Keratinocyte (primary cell): ENCODE results near the gene AP3M1. TPM values are rescaled to one million over a fixed set of nuclear protein-coding genes. Genes with fewer than 3 reads are reported as not detected.

Experiments used
- DNase-seq: peaks from one replicate; pipeline ENCODE4 v3.0.0-alpha.2; 2011; ENCODE audit warnings: low read depth, missing footprints, low spot score
- FAIRE-seq: peaks from 2 replicates; lab custom pipeline; 2011; peaks lifted over from hg19 to GRCh38; lab: Jason Lieb, UNC
- H2AFZ ChIP-seq: 2 replicates; pipeline ENCODE4 v1.6.0; 2012; ENCODE audit warnings: low read length, control low read depth, inconsistent platforms; ENCODE audit not compliant: control insufficient read depth
- H3K27ac ChIP-seq: 2 replicates; pipeline ENCODE4 v1.5.1; 2011; ENCODE audit warnings: low read length; ENCODE audit not compliant: control insufficient read depth, insufficient read depth
- H3K27me3 ChIP-seq: 3 replicates; pipeline ENCODE4 v1.6.0; 2011; ENCODE audit warnings: low read length; ENCODE audit not compliant: control insufficient read depth, insufficient read depth; ENCODE audit errors: extremely low read depth
- H3K36me3 ChIP-seq, 2 experiments: 2 replicates in 1 of 2; 3 replicates in 1 of 2; pipeline ENCODE4 v1.5.1; 2011; ENCODE audit warnings: low read length in 2 of 2, mild to moderate bottlenecking in 1 of 2; ENCODE audit not compliant: control insufficient read depth in 2 of 2, insufficient read depth in 2 of 2; ENCODE audit errors: extremely low read depth in 1 of 2
- H3K4me1 ChIP-seq: 3 replicates; pipeline ENCODE4 v1.5.1; 2011; ENCODE audit warnings: low read length; ENCODE audit not compliant: control insufficient read depth, insufficient read depth; ENCODE audit errors: extremely low read depth
- H3K4me2 ChIP-seq: 3 replicates; pipeline ENCODE4 v1.6.0; 2011; ENCODE audit warnings: low read depth, low read length; ENCODE audit not compliant: control insufficient read depth, insufficient read depth; ENCODE audit errors: extremely low read depth
- H3K4me3 ChIP-seq, 3 experiments: fragments of 200-600 bp in 1 of 3; sonication (generic) in 1 of 3; 2 replicates in 2 of 3; 3 replicates in 1 of 3; pipeline ENCODE4 v1.5.1; 2011 to 2016; ENCODE audit warnings: low read length in 3 of 3, mild to moderate bottlenecking in 3 of 3, control low read depth in 2 of 3, inconsistent platforms in 1 of 3, low read depth in 1 of 3, mixed read lengths in 1 of 3, mixed run types in 1 of 3, moderate library complexity in 1 of 3; ENCODE audit not compliant: control insufficient read depth in 2 of 3, insufficient read depth in 2 of 3; ENCODE audit errors: extremely low read depth in 1 of 3
- H3K79me2 ChIP-seq: 2 replicates; pipeline ENCODE4 v1.6.0; 2012; ENCODE audit warnings: low read length; ENCODE audit not compliant: control insufficient read depth, insufficient read depth
- H3K9ac ChIP-seq: 3 replicates; pipeline ENCODE4 v1.6.0; 2011; ENCODE audit warnings: low read length; ENCODE audit not compliant: control insufficient read depth, insufficient read depth; ENCODE audit errors: extremely low read depth
- H3K9me1 ChIP-seq: 3 replicates; pipeline ENCODE4 v1.6.0; 2011; ENCODE audit warnings: low read length; ENCODE audit not compliant: control insufficient read depth, insufficient read depth; ENCODE audit errors: extremely low read depth
- H3K9me3 ChIP-seq: 2 replicates; pipeline ENCODE4 v1.5.1; 2012; ENCODE audit warnings: low read depth, low read length; ENCODE audit not compliant: control insufficient read depth
- H4K20me1 ChIP-seq: 3 replicates; pipeline ENCODE4 v1.6.0; 2011; ENCODE audit warnings: low read length; ENCODE audit not compliant: control insufficient read depth, insufficient read depth; ENCODE audit errors: extremely low read depth
- CTCF ChIP-seq, 3 experiments: IDR thresholded peaks in 1 of 3; conservative IDR thresholded peaks in 1 of 3; optimal IDR thresholded peaks in 1 of 3; 2 replicates in 2 of 3; 3 replicates in 1 of 3; pipeline versions ENCODE3 to v1.5.1; 2011; ENCODE audit warnings: low read length in 3 of 3, mild to moderate bottlenecking in 3 of 3, moderate library complexity in 2 of 3, control low read depth in 1 of 3, inconsistent platforms in 1 of 3; ENCODE audit not compliant: insufficient read depth in 2 of 3; ENCODE audit errors: extremely low read depth in 1 of 3
- EZH2 ChIP-seq: IDR thresholded peaks from one replicate; pipeline ENCODE4 v1.6.1; 2012; ENCODE audit warnings: inconsistent platforms, mild to moderate bottlenecking, low read length, moderate library complexity
- dilution Hi-C: fragments of 300-500 bp; cut with MboI; formaldehyde crosslinking; loops from one replicate; pipeline ENCODE4 v1.7.0; 2020; ENCODE audit warnings: low sequenced_read_pairs; ENCODE audit not compliant: extremely low pct_ligation_motif_present
- polyA plus RNA-seq, 5 experiments: library from polyadenylated mRNA; depleted of rRNA in 3 of 5; stranded (reverse) in 3 of 5; stranded (forward) in 1 of 5; unstranded in 1 of 5; fragments of >200 nt; gene quantifications; 1 replicate in 1 of 5; 2 replicates in 3 of 5; 3 replicates in 1 of 5; pipeline versions ENCODE4 v1.2.1 to v1.2.3, GENCODE V29; 2011 to 2012; ENCODE audit warnings: missing spikeins in 2 of 5, low read depth in 1 of 5, low replicate concordance in 1 of 5

The AP3M1 gene
- polyA plus RNA-seq, 1 donor (not counting 4 experiments of a cell fraction or from before 2014, with no cell fraction given): 53.5 TPM

- H3K4me2 ChIP-seq: no peak overlapping the region
- no peaks in the 10 kb centered on the region for H3K79me2 ChIP-seq
- peaks cover 17% of the 10 kb centered on the region for H3K4me1 ChIP-seq
- no peaks in the 10 kb centered on the region for H3K9me3 ChIP-seq
- H2AFZ ChIP-seq: no peak overlapping the region
- peaks cover 41 to 51% of the 10 kb centered on the region in 2 experiments for H3K36me3 ChIP-seq
- no peaks in the 10 kb centered on the region for H4K20me1 ChIP-seq
- no peak for DNase-seq
- H3K9me1 ChIP-seq: no peaks in the 10 kb centered on the region
- dilution Hi-C loops: no loop called here
- peak; percentile 29 for FAIRE-seq
- H3K27ac ChIP-seq: peak overlapping the region; percentile 5
- TF ChIP-seq CTCF (optimal IDR thresholded peaks at IDR 0.05 in 1 of 3, IDR thresholded peaks at IDR 0.05 in 1 of 3, conservative IDR thresholded peaks at IDR 0.05 in 1 of 3; ENCODE audit: extremely low read depth in 1 of 3, insufficient read depth in 2 of 3, low read length in 3 of 3) (no peak), EZH2 (no peak)
- no peak overlapping the region for H3K9ac ChIP-seq
- no peaks in the 10 kb centered on the region for H3K27me3 ChIP-seq
- H3K4me3 ChIP-seq: no peak overlapping the region
Measured at GRCh38 chr10:74118804-74119203, 31.8 kb downstream of the AP3M1 start.

GRCh38 chr10:74117738-74118137 is 32.9 kb downstream of the AP3M1 start:
- TF ChIP-seq CTCF (optimal IDR thresholded peaks at IDR 0.05 in 1 of 3, IDR thresholded peaks at IDR 0.05 in 1 of 3, conservative IDR thresholded peaks at IDR 0.05 in 1 of 3; ENCODE audit: extremely low read depth in 1 of 3, insufficient read depth in 2 of 3, low read length in 3 of 3): no peak
- TF ChIP-seq EZH2: no peak
- no peak for DNase-seq
- H4K20me1 ChIP-seq: peaks cover 5% of the 10 kb centered on the region
- dilution Hi-C loops: no loop called here
- no peaks in the 10 kb centered on the region for H3K9me1 ChIP-seq
- H3K4me1 ChIP-seq: peaks cover 27% of the 10 kb centered on the region
- FAIRE-seq: no peak
- no peaks in the 10 kb centered on the region for H3K9me3 ChIP-seq
- no peak overlapping the region for H3K9ac ChIP-seq
- H3K27me3 ChIP-seq: no peaks in the 10 kb centered on the region
- peaks cover 42 to 51% of the 10 kb centered on the region in 2 experiments for H3K36me3 ChIP-seq
- no peak overlapping the region for H3K4me3 ChIP-seq
- no peak overlapping the region for H2AFZ ChIP-seq
- H3K79me2 ChIP-seq: no peaks in the 10 kb centered on the region
- no peak overlapping the region for H3K27ac ChIP-seq
- no peak overlapping the region for H3K4me2 ChIP-seq
